OCI-LY1 (cell line): ENCODE measurements around the gene RWDD4.

Source experiments
- EZH2 ChIP-seq: fragments of 200-600 bp; sonication (generic), shearing (Covaris generic); IDR thresholded peaks from 2 replicates; pipeline ENCODE4 v1.8.0; 2017; ENCODE audit warnings: borderline replicate concordance, mixed run types, mild to moderate bottlenecking, antibody characterized with exemption, low read length, moderate library complexity, mixed read lengths
- TF ChIP-seq, protein P1 (sequence below): fragments of 200-600 bp; sonication (generic), shearing (Covaris generic); IDR thresholded peaks from 2 replicates; pipeline ENCODE4 v1.5.1; 2017; ENCODE audit warnings: mild to moderate bottlenecking, antibody characterized with exemption, low read length, moderate library complexity, mixed read lengths

DNA sequence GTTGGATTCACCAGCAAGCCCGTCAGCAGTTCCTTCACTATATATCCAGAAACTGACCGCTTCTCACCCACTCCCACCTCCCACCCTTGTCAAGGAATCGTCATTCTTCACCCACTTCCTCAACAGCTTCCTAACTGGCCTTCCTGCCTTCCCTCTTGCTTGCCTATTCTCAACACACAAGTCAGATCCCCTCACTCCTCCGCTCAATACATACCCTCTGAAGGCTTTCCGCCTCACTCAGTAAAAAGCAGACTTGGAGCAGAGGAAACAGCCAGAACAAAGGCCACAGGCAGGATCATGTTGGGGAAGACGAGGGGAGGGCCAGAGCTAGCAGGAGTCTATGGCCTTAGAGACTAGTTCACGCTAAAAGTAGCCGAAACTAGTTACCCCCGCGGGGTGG is 23.7 kb downstream of the RWDD4 start:
- TF ChIP-seq, protein P1, sequence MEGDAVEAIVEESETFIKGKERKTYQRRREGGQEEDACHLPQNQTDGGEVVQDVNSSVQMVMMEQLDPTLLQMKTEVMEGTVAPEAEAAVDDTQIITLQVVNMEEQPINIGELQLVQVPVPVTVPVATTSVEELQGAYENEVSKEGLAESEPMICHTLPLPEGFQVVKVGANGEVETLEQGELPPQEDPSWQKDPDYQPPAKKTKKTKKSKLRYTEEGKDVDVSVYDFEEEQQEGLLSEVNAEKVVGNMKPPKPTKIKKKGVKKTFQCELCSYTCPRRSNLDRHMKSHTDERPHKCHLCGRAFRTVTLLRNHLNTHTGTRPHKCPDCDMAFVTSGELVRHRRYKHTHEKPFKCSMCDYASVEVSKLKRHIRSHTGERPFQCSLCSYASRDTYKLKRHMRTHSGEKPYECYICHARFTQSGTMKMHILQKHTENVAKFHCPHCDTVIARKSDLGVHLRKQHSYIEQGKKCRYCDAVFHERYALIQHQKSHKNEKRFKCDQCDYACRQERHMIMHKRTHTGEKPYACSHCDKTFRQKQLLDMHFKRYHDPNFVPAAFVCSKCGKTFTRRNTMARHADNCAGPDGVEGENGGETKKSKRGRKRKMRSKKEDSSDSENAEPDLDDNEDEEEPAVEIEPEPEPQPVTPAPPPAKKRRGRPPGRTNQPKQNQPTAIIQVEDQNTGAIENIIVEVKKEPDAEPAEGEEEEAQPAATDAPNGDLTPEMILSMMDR, result no peak
- no peak for TF ChIP-seq EZH2
